ENCODE measurements around the gene GADD45GIP1.
"Not testable (repeated sequence)": the region's sequence is repeated elsewhere in the genome, so short reads cannot be mapped to it uniquely, and the experiment has no call there.

The GADD45GIP1 gene

DNA sequence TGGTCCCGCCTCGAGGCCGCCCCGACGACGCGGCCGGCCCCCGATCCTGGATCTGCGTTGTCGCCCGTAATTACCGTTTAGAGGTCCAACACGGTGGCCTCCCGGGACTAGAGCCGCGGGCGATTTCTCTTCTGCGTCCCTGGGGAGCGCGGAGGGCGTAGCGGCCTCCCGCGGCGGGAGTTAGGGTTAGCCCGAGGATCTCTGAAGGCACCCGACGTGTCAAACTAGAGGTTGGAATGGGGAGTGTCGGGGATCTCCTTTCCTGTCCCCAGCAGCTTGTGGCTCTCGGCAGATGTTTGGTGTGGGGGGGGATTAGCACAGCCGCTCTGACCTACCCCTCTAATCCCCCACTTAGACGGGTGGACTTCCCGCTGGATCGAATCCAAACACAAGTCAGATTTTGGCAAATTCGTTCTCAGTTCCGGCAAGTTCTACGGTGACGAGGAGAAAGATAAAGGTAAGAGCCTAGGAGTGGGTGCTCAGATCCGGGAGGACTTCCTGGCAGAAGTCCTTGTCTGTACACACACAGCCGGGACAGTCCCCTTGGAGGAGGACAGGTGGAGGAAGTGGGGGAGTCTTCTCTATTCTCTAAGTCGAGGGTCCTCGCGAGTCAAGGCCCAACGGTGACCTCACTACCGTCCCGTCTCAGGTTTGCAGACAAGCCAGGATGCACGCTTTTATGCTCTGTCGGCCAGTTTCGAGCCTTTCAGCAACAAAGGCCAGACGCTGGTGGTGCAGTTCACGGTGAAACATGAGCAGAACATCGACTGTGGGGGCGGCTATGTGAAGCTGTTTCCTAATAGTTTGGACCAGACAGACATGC, 18.0 kb downstream of the GADD45GIP1 start:
- DNase-seq, result no peak

- DNase-seq, result peak; percentile 99
These were observed 18.9 kb downstream of the GADD45GIP1 start, which contains the start of gene CALR for GRCh38 chr19:12937927-12938778. CALR (plus strand) TSS chr19:12938609; CDS start chr19:12938680, 71 bp downstream.

DNA sequence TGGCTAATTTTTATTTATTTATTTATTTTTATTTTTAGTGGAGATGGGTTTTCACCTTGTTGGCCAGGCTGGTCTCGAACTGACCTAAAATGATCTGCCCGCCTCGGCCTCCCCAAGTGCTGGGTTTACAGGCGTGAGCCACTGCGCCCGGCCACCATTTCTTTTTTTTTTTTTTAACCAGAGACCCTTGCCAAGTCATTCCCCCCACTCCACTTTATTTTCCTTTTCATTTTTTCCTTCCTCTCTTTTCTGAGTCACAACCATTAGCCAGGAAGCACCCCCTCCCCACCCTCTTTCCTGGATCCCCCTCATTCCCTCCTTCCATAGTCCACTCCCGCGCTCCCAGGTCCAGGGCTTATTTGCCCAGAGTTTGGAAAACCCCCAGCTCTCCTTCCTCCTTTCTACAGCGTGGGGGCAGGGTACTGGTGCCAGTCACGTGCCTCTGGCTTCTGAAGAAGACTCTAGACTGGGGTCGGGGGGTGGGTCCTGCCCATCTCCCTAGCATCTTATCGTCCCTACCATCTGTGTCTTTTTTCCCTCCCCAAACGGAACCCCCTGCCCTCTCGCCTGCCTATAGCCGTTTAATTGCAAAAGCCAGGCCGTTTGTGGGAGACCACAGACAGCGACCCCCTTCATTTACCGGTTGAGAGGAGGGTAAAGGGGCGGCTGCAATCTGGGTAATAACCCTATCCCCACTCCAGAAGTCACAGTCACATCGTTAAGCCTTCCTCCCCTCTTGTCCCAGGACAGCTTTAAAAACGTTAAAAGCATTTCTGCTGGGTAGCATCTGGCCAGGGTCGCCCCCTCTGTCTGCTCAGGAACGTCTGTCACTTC, 19.7 kb downstream of the GADD45GIP1 start:
- DNase-seq, result no peak

- no peak for DNase-seq
These were observed 20.4 kb downstream of the GADD45GIP1 start for GRCh38 chr19:12936582-12936981.

- no peak for DNase-seq
These were observed 22.0 kb downstream of the GADD45GIP1 start for GRCh38 chr19:12935071-12935470.

DNA sequence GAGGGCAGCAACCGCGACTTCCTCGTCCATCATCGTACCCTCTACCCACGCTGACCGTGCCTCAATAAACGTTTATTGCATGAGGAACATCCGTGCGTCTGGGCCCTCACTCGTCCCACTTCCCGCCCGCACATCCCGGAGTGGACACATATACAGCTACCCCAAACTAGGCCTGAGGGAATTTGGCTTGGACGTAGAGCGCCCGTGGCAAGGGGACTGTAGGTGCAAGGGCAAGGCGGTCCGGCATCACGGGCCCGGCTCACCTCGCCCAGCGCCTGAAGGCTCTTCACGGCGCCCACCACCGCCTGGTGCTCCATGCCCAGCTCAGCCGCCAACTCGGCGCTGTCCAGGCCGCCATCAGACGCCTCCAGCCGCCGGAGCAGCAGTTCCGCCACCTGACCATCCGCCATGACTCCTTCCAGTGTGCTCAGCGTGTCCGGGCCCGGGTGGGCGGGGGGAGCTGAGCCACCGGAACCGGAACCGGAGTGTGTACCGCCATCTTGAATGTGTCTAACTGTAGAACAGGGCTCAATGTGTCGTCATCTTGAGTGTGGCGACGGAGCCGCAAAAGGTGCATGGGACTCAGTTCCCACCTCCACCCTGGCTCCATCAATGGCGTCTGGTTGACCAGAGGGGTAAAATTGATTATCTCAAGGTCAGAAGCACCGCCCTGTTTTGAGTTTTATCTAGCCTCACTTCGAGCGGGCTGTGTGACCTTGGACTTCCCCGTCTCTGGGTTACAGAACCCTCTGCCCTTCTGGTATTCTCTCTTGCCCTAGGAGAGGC, 23.5 kb downstream of the GADD45GIP1 start, which contains the start of gene FARSA:
FARSA (minus strand) TSS at position 425 of the 786 bp plus-strand sequence; CDS start at position 410, 15 bp downstream.
- DNase-seq, result peak; percentile 75

DNA sequence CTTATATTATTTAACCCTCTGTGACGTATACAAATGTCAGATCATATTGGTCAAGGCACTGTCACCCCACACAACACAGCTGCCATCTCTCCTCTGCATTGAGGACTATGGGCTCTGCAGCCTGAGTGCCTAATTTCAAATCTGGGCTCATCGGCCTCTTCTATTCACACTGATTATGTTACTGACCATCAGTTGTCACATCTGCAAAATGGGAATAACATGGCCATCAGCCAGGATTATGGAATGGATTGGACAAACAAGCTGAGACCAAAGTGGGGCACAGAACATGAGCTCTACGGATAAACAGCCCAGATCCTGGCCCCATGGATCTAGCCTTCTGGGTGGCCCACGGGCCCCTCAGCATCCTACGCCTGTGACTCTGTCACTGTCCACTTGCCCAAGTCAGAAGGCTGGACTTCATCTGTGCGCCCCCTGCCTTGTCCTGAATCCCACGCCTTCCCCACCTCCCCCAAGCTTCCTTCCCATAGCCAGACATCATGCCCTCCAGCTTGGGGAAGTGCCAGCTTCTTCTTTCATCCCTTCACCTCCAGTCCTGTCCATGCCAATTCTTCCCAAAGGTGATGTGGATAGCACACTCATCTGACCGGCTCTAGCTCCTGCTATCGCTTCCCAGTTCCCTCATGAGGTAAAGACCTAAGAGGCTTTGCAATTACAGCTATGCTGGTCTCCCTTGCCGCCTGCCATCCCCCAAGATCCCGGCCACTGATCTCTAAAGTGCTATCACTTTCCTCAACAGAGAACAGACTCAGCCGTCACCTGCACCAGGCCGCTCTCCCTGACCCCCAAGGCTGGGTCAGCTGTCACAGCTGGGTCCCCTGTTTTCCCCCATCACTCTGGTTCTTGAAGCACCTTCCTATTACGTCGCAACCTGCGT, 24.4 kb downstream of the GADD45GIP1 start:
- DNase-seq, result no peak

DNA sequence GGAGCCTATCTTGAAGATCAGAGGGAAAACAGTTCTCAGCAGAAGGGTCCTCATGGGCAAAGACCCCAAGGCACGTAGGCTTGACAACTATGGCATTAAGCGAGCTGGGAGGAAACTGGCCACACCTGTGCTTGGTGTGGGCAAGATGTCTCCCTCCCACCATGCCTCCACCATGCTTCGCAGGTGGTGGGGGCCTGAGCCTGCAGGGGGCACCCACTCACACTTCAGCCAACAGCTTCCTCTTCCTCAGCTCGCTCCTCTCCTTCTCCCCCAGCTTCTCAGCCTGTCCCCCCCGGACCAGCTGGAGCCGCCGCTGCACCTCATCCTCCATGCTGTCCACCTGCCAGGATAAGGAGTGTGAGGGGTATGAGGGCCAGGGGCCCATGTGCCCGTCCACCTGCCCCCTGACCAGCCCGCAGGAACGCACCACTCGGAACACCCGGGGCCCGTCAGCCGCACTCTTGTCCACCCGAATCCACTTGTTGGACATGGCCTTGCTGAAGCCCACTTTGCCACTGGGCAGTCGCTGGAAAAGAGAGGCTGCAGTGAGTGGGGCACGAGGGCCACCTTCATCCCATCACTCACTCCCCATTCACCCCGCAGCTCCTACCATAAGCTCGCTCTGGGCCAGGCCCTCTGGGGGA, 26.9 kb downstream of the GADD45GIP1 start:
- DNase-seq, result no peak

DNA sequence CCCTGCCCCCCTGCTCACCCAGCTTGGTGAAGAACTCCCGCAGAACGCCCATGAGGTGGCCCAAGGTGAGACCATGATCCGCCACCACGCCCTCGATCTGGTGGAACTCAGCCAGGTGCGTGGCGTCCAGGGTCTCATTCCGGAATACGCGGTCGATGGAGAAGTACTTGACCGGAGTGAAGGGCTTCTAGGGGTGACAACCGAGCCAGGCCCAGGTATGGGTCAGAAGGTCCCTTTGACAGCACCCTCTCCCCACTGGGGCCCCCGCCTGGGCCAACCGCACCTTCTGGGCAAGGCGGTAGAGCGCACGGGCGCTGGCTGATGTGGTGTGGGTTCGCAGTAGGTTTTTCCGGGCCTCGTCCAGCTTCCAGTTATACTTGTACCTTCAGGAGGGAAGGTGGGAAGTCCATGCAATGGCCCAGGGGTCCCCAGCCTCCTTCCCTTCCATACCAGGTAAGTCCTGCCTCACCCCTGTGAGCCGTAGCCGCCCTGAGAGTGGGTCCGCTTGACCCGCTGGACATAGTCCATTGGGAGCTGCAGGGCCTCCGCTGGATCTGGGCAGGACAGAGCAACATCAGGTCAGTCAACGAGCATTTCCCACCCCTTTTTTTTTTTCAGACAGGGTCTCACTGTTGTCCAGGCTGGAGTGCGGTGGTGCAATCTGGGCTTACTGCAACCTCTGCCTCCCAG, 32.3 kb downstream of the GADD45GIP1 start:
- DNase-seq, result no peak

DNA sequence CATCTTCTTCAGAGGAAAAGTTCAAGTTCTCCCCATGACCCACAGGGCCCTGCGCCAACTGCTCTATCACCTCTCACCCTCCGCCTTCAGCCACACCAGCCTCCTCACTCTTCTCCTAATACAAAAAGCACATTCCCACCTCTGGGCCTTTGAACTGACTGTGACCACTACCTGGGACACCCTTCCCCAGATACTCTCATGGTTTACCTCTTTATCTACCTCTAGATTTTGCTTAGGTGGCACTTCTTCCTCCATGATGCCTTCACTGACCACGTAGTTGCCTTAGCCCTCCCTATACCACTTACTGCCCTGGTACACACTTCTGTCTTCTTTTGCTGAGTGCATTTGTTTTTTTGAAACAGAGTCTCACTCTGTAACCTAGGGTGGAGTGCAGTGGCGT, 34.1 kb downstream of the GADD45GIP1 start:
- no peak for DNase-seq

DNA sequence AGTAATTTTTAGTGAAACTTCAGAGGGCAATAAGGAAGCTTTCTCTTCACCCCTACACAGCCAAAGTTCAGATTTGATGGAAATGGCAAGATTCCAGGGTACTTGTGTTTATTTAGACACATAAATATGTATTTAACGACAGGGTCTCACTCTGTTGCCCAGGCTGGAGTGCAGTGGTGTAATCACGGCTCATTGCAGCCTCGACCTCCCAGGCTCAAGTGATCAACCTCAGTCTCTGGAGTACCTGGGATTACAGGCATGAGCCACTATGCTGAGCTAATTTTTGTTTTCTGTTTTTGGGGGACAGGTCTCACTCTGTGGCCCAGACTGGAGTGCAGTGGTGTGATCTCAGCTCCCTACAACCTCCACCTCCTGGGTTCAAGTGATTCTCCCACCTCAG, 36.0 kb downstream of the GADD45GIP1 start:
- DNase-seq, result no peak

DNA sequence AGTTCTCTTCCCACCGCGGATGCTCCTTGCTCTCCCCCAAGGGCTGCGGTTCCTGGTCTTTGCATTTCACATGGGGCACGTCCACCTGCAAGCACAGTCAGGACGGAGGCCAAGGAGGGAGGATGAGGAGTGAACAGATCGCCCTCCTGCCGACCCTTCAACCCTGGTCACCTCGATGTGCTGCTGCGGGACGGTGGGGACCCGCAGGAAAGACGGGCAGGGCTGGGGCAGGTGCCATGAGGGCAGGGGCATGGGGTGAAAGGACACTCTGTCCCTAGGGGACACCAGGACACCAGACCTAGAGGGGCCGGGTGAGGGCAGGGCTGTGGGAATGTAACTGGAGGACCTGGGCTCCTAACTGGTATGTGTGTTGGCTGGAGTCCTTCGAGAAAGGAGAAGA, 38.8 kb downstream of the GADD45GIP1 start:
- no peak for DNase-seq

GRCh38 chr19:12915860-12916259, 41.2 kb downstream of the GADD45GIP1 start:
- not testable (repeated sequence) for DNase-seq

DNA sequence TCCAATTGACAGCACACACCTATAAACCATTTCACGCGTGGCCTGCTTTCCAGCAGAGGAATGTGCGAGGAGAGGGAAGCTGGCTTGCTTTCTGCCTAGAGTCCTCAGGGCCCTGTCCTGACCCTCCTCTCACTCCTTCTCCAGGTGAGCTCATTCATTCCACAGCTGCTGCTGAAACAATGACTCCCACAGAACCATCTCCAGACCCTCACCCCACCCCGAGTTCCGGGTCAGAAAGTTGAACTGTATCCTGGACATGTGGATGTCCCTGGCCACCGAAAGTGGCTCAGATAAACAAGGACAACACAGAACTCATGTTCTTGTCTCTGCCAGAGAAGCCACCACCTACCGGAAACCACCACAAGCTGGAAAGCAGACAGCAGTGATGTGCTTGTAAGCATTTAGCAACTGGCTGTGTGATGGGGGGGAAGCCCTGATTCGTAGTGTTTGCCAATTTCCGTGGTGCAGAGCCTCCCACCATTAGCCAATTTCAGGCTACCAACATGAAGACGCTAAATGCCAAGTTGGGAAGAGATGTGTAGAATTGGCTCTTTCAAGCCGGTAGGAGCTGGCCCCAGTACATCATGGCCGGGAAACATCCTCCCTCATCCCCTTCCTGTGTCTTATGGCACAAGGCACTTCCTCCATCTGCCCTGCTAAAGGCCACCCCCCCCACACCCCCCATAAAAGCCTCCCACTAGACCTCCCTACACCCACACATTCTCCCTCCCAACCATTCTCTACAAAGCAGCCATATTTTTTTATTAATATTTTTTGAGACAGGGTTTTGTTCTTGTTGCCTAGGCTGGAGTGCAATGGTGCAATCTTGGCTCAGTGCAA, 43.0 kb downstream of the GADD45GIP1 start:
- DNase-seq, result peak; percentile 38

DNA sequence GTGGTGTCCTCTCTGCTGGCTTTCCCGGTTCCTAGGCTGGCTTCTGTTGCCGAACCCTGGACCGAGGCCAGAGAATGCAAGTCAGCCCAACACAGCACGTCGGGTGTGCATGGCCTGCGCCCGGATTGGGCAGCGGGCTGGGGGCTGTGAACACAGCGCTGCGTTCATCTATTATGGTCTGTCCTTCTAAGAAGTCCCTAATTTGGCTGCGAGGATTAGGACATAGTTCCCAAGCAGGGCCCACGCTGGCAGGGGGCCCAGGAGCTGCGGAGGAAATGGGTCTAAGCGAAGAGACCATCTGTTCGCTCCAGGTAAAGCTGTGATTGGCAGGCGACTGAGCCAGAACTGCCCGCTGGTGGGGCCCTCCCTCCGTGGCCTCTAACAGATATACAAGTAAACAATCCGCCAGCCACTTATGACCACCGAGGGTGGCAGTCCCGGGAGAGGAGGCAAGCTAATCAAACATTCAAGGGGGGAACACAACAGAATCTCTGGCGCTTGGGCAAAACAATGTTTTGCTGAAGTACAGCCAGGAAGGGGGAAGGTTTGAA, 43.9 kb downstream of the GADD45GIP1 start:
- no peak for DNase-seq

- DNase-seq, result no peak
These were observed 44.5 kb downstream of the GADD45GIP1 start for GRCh38 chr19:12912571-12912970.

DNA sequence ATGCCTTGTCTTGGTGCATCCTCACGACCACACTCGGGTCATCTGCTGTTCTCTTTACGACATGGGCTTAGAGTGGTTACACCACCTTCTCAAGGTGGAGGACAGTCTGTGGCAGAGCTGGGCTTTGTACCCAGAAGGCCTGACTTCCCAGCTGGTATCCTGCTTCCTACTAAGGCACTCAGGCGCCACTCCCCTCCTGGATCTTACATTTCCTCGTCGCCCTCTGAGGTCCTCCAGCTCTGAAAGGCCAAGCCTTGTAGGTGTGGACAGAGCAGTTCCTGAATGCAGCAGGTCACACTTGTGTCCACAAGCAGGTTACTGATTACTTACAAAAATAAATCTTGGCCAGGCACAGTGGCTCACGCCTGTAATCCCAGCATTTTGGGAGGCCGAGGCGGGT, 49.9 kb downstream of the GADD45GIP1 start:
- DNase-seq, result no peak

All from activated CD4-positive, alpha-beta T cell treated with anti-CD3 and anti-CD28 coated beads for 1 hour (primary cell).